ENCODE data around the gene ARHGAP5. TPM values are rescaled to one million over a fixed set of nuclear protein-coding genes. Genes with fewer than 3 reads are reported as not detected.

The ARHGAP5 gene
- total and polyA plus RNA-seq, 2 donors (not counting 1 experiment from before 2014, with no cell fraction given), result 6.4 to 65.0 TPM

GRCh38 chr14:32099473-32099872 is 22.4 kb downstream of the ARHGAP5 start:
- H3K9me3 ChIP-seq (ENCODE audit: control extremely low read depth in 1 of 3, control insufficient read depth in 2 of 3, insufficient read depth in 1 of 3, low read length in 2 of 3), result no peaks in the 10 kb centered on the region
- DNase-seq (no peak), ATAC-seq (ENCODE audit: low read depth) (no peak)
- no peak overlapping the region for H3K9ac ChIP-seq (ENCODE audit: low read length)
- ChIA-PET CTCF (no interaction called here), POLR2A (no interaction called here)
- peaks cover 22% of the 10 kb centered on the region for H3K79me2 ChIP-seq (ENCODE audit: control insufficient read depth, insufficient read depth, low read length)
- peaks cover 0 to 3% of the 10 kb centered on the region in 2 experiments for H3K36me3 ChIP-seq (replicated peaks in 1 of 2; ENCODE audit: control extremely low read depth in 1 of 2, control insufficient read depth in 1 of 2, extremely low read depth in 1 of 2, insufficient read depth in 2 of 2, low read length in 1 of 2)
- H3K4me3 ChIP-seq (ENCODE audit: control extremely low read depth in 1 of 5, extremely low read depth in 1 of 5, insufficient read depth in 1 of 5, low read depth in 2 of 5, low read length in 4 of 5), result no peak overlapping the region
- TF ChIP-seq, protein P1, sequence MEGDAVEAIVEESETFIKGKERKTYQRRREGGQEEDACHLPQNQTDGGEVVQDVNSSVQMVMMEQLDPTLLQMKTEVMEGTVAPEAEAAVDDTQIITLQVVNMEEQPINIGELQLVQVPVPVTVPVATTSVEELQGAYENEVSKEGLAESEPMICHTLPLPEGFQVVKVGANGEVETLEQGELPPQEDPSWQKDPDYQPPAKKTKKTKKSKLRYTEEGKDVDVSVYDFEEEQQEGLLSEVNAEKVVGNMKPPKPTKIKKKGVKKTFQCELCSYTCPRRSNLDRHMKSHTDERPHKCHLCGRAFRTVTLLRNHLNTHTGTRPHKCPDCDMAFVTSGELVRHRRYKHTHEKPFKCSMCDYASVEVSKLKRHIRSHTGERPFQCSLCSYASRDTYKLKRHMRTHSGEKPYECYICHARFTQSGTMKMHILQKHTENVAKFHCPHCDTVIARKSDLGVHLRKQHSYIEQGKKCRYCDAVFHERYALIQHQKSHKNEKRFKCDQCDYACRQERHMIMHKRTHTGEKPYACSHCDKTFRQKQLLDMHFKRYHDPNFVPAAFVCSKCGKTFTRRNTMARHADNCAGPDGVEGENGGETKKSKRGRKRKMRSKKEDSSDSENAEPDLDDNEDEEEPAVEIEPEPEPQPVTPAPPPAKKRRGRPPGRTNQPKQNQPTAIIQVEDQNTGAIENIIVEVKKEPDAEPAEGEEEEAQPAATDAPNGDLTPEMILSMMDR (IDR thresholded peaks at IDR 0.05), result no peak
- no peak for TF ChIP-seq EZH2 (IDR thresholded peaks at IDR 0.05; ENCODE audit: borderline replicate concordance, insufficient read depth, low read depth, low read length, poor library complexity, severe bottlenecking)
- no peaks in the 10 kb centered on the region for H3K9me3 Mint-ChIP-seq (ENCODE audit: insufficient read depth)
- H2AFZ ChIP-seq (ENCODE audit: insufficient read depth, low read depth, low read length, poor library complexity, severe bottlenecking), result no peak overlapping the region
- no peaks in the 10 kb centered on the region for H3K27me3 ChIP-seq (replicated peaks in 1 of 4; ENCODE audit: control extremely low read depth in 1 of 4, control insufficient read depth in 3 of 4, insufficient read depth in 4 of 4, low read length in 3 of 4)
- no peak overlapping the region for H3K27ac ChIP-seq (ENCODE audit: low read length in 2 of 2)
- no peaks in the 10 kb centered on the region for H4K20me1 ChIP-seq (ENCODE audit: control insufficient read depth, insufficient read depth, low read length, poor library complexity, severe bottlenecking)
- H3K27me3 Mint-ChIP-seq, result no peaks in the 10 kb centered on the region
- H3K4me3 Mint-ChIP-seq, result no peak overlapping the region
- H3K4me2 ChIP-seq (replicated peaks; ENCODE audit: low read depth, low read length, poor library complexity, severe bottlenecking), result no peak overlapping the region
- no peak overlapping the region for H3K27ac Mint-ChIP-seq
- WGBS (ENCODE audit: insufficient coverage), result no CpG with 5 or more reads among the region's 2 CpGs
- intact Hi-C loops (cut with micrococcal nuclease), result no loop called here
- peaks cover 9 to 14% of the 10 kb centered on the region in 2 donors for H3K4me1 ChIP-seq (ENCODE audit: control insufficient read depth in 2 of 2, insufficient read depth in 2 of 2, low read length in 2 of 2)
- peaks cover 30% of the 10 kb centered on the region for H3K4me1 Mint-ChIP-seq

DNA sequence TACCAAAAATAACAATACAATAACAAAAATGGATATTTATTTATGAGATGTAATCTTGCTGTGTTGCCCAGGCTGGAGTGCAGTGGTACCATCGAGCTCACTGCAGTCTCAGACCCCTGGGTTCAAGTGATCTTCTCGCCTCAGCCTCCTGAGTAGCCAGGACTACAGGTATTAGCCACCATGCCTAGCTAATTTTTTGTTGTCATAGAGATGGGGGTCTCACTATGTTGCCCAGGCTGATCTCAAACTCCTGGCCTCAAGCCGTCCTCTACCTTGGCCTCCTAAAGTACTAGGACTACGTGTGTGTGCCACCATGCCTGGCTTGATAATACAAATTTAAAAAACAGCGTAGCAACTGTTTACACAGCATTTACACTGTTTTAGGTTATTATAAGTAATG is 23.1 kb downstream of the ARHGAP5 start:
- Histone ChIP-seq H3K4me1 (ENCODE audit: control insufficient read depth in 2 of 2, insufficient read depth in 2 of 2, low read length in 2 of 2) (peaks cover 9 to 14% of the 10 kb centered on the region in 2 donors), H2AFZ (ENCODE audit: insufficient read depth, low read depth, low read length, poor library complexity, severe bottlenecking) (no peak overlapping the region), H3K9ac (ENCODE audit: low read length) (no peak overlapping the region), H3K27me3 (replicated peaks in 1 of 4; ENCODE audit: control extremely low read depth in 1 of 4, control insufficient read depth in 3 of 4, insufficient read depth in 4 of 4, low read length in 3 of 4) (no peaks in the 10 kb centered on the region), H3K9me3 (ENCODE audit: control extremely low read depth in 1 of 3, control insufficient read depth in 2 of 3, insufficient read depth in 1 of 3, low read length in 2 of 3) (no peaks in the 10 kb centered on the region), H3K36me3 (replicated peaks in 1 of 2; ENCODE audit: control extremely low read depth in 1 of 2, control insufficient read depth in 1 of 2, extremely low read depth in 1 of 2, insufficient read depth in 2 of 2, low read length in 1 of 2) (peaks cover 0 to 1% of the 10 kb centered on the region in 2 experiments), H3K4me2 (replicated peaks; ENCODE audit: low read depth, low read length, poor library complexity, severe bottlenecking) (no peak overlapping the region), H3K4me3 (ENCODE audit: control extremely low read depth in 1 of 5, extremely low read depth in 1 of 5, insufficient read depth in 1 of 5, low read depth in 2 of 5, low read length in 4 of 5) (no peak overlapping the region), H3K79me2 (ENCODE audit: control insufficient read depth, insufficient read depth, low read length) (peaks cover 27% of the 10 kb centered on the region), H4K20me1 (ENCODE audit: control insufficient read depth, insufficient read depth, low read length, poor library complexity, severe bottlenecking) (no peaks in the 10 kb centered on the region), H3K27ac (ENCODE audit: low read length in 2 of 2) (no peak overlapping the region)
- no peak overlapping the region for H3K27ac Mint-ChIP-seq
- H3K9me3 Mint-ChIP-seq (ENCODE audit: insufficient read depth), result no peaks in the 10 kb centered on the region
- peaks cover 37% of the 10 kb centered on the region for H3K4me1 Mint-ChIP-seq
- ChIA-PET POLR2A (no interaction called here), CTCF (no interaction called here)
- ATAC-seq (ENCODE audit: low read depth), result no peak
- H3K27me3 Mint-ChIP-seq, result no peaks in the 10 kb centered on the region
- no peak for DNase-seq
- TF ChIP-seq, protein P1 (IDR thresholded peaks at IDR 0.05), result no peak
- no peak for TF ChIP-seq EZH2 (IDR thresholded peaks at IDR 0.05; ENCODE audit: borderline replicate concordance, insufficient read depth, low read depth, low read length, poor library complexity, severe bottlenecking)
- no peak overlapping the region for H3K4me3 Mint-ChIP-seq
- intact Hi-C loops (cut with micrococcal nuclease), result no loop called here
- 100% methylated on average over 3 of the region's 5 CpGs for WGBS (ENCODE audit: insufficient coverage)

Measured in B cell (primary cell).